ENCODE measurements around the gene PELI3.

- TF ChIP-seq CTCF (IDR thresholded peaks at IDR 0.05): no peak
- no peak for TF ChIP-seq POLR2A (IDR thresholded peaks at IDR 0.05)
Measured at GRCh38 chr11:66420671-66421476, 45.8 kb upstream of the PELI3 start, which contains the start of gene NPAS4.

All from uterus (tissue), 2 donors.